Rectal smooth muscle tissue (tissue), 1 donor: ENCODE results near the gene SPX.

Source experiments
- H3K27ac ChIP-seq: one replicate; pipeline ENCODE4 v1.7.0; 2013; ENCODE audit warnings: low read depth, low read length, inconsistent platforms
- H3K27me3 ChIP-seq: one replicate; pipeline ENCODE4 v1.7.0; 2013; ENCODE audit warnings: low read length; ENCODE audit not compliant: control insufficient read depth, insufficient read depth
- H3K36me3 ChIP-seq: one replicate; pipeline ENCODE4 v1.7.0; 2013; ENCODE audit warnings: low read length; ENCODE audit not compliant: control insufficient read depth, insufficient read depth
- H3K4me1 ChIP-seq: one replicate; pipeline ENCODE4 v1.7.0; 2013; ENCODE audit warnings: low read length; ENCODE audit not compliant: control insufficient read depth, insufficient read depth
- H3K4me3 ChIP-seq: one replicate; pipeline ENCODE4 v1.7.0; 2013; ENCODE audit warnings: low read length
- H3K9ac ChIP-seq: one replicate; pipeline ENCODE4 v1.7.0; 2013; ENCODE audit warnings: low read length

SPX gene, protein sequence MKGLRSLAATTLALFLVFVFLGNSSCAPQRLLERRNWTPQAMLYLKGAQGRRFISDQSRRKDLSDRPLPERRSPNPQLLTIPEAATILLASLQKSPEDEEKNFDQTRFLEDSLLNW

DNA sequence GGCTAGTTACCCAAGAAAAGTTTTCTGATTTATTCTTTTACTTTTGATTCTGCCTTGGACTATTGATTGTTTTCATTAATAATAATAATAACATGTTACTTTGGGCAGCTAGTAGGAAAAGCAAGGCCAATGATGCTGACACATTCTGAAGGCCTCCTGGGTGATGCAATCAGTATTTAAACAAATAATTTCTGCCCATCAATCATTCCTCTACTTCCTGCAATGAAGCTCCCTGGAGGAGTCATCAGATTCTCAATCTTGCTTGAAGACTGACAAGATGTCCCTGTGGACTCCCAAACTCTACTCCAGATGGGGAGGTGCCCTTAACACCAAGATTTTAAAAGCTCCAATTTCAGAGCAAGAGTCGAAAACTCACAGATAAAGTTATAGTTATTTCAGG, at the start of gene SPX:
Gene SPX, plus strand, starts transcription at position 244 of the 400 bp plus-strand sequence. CDS start 177 bp downstream, outside the sequence.
- Histone ChIP-seq H3K27me3 (no peaks in the 10 kb centered on the region), H3K36me3 (no peaks in the 10 kb centered on the region), H3K27ac (no peak within 1 kb of the TSS), H3K4me1 (no peaks in the 10 kb centered on the region), H3K4me3 (peak within 1 kb of the TSS; percentile 79), H3K9ac (no peak within 1 kb of the TSS)

GRCh38 chr12:21476949-21477348, 49.1 kb upstream of the SPX start:
- Histone ChIP-seq H3K4me3 (no peak overlapping the region), H3K36me3 (peaks cover 13% of the 10 kb centered on the region), H3K9ac (no peak overlapping the region), H3K27me3 (no peaks in the 10 kb centered on the region), H3K4me1 (no peaks in the 10 kb centered on the region), H3K27ac (no peak overlapping the region)

DNA sequence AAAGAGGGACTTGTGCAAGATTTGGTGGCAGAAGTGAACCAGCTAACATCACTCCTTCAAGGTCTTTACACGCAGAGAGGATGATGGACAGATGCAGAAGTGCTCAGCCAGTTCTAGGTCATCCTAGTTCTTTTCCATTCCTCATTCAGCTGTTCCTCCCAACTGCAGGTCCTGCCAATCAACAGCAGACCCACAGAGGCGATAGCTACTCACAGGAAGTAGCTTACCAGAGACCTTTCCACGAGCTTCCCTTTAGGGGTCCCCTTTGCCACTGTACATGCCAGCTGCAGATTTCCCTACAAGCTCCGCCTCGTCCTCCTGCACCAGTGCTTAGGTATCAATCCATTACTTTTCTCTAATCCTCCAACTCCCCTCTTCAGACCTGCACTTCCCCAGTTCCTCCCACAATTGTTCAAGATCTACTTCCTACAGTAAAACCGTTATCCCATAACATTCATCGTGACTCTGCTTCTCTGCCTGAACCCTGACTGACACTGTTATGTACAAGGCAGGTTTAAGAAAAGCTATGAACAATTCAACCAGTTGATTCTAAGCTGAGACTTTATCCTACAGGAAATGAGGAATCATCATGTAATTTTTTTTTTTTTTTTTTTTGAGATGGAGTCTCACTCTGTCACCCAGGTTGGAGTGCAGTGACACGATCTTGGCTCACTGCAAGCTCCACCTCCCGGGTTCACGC, 47.2 kb upstream of the SPX start:
- no peaks in the 10 kb centered on the region for H3K4me1 ChIP-seq
- no peaks in the 10 kb centered on the region for H3K27me3 ChIP-seq
- no peak overlapping the region for H3K27ac ChIP-seq
- H3K36me3 ChIP-seq: peaks cover 13% of the 10 kb centered on the region
- no peak overlapping the region for H3K4me3 ChIP-seq
- H3K9ac ChIP-seq: no peak overlapping the region

- peaks cover 7% of the 10 kb centered on the region for H3K36me3 ChIP-seq
- no peak overlapping the region for H3K27ac ChIP-seq
- no peaks in the 10 kb centered on the region for H3K4me1 ChIP-seq
- H3K4me3 ChIP-seq: no peak overlapping the region
- H3K9ac ChIP-seq: no peak overlapping the region
- no peaks in the 10 kb centered on the region for H3K27me3 ChIP-seq
Measured at GRCh38 chr12:21483531-21483930, 42.6 kb upstream of the SPX start.

DNA sequence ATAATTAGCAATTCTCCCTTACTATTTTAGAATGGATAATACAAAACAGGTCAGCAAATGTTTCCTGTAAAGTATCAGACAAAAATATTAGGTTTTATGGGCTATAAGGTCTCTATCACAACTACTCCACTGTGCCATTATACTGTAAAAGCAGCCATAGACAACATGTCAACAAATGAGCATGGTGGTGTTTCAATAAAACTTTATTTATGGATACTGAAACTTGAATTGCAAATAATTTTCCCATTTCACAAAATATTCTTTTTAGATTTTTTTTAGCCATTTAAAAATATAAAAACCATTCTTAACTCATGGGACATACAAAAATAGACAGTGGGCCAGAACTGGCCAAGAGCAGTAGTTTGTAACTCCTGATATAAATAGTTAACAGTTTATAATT, 40.1 kb upstream of the SPX start:
- Histone ChIP-seq H3K4me1 (no peaks in the 10 kb centered on the region), H3K27ac (no peak overlapping the region), H3K9ac (no peak overlapping the region), H3K27me3 (no peaks in the 10 kb centered on the region), H3K36me3 (peaks cover 2% of the 10 kb centered on the region), H3K4me3 (no peak overlapping the region)

DNA sequence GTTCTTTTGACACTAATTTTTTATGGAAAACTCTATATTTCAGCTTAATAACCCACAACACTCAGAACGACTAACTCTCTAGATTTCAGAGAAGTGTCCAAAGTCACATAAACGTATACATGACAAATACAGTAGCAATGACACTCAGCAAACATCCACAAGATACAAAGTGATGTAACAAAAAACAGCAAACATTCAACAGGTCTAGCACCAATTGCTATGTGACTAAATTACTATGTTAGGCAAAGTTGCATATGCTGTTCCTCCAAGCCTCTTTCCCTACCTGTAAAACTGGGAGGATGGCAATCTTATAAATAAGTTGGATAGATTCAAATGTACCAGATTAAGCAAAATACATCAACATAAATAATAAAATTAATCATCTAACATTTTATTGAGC, 26.3 kb upstream of the SPX start:
- H3K4me3 ChIP-seq: no peak overlapping the region

DNA sequence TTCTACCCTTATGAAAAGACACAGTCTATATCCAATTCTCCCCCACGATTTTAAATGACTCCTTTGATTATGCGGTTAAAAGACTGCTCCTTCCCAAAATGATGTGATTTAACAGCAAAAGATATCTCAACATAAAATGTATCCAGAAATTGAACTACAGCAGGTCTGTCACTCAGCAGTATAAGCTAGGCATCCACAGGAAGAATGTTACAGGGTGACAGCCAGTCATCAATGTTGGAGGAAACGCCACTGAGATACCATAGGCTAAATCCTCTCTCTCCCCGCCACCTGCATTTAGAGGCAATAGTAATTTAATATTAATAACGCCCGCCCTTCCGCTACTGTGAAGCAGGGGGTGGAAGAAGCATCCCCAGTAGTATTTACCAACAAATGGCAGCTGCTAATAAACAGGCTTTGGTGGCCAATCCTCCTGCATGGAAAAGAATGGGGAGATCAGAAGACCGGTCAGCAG, 25.3 kb upstream of the SPX start:
- Histone ChIP-seq H3K9ac (peak overlapping the region; percentile 25), H3K27ac (peak overlapping the region; percentile 86), H3K27me3 (no peaks in the 10 kb centered on the region), H3K36me3 (peaks cover 13% of the 10 kb centered on the region), H3K4me3 (peak overlapping the region; percentile 92), H3K4me1 (peaks cover 11% of the 10 kb centered on the region)

More for the DNA sequence above, 26.3 kb upstream of the SPX start:
- H3K27ac ChIP-seq: no peak overlapping the region
- H3K36me3 ChIP-seq: peaks cover 16% of the 10 kb centered on the region
- H3K9ac ChIP-seq: no peak overlapping the region
- H3K4me1 ChIP-seq: peaks cover 11% of the 10 kb centered on the region
- no peaks in the 10 kb centered on the region for H3K27me3 ChIP-seq

- Histone ChIP-seq H3K9ac (peak within 1 kb of the TSS; percentile 90), H3K4me3 (peak within 1 kb of the TSS; percentile 92), H3K36me3 (peaks cover 12% of the 10 kb centered on the region), H3K27me3 (no peaks in the 10 kb centered on the region), H3K4me1 (peaks cover 11% of the 10 kb centered on the region), H3K27ac (peak within 1 kb of the TSS; percentile 86)
Measured at GRCh38 chr12:21501258-21502163, 24.6 kb upstream of the SPX start, which contains the start of the genes GOLT1B and RECQL. Gene GOLT1B, plus strand, starts transcription at chr12:21501789. Its CDS starts 135 bp downstream, at chr12:21501924. Gene RECQL, minus strand, starts transcription at chr12:21501635. Its CDS starts 2,065 bp downstream, at chr12:21499570.

DNA sequence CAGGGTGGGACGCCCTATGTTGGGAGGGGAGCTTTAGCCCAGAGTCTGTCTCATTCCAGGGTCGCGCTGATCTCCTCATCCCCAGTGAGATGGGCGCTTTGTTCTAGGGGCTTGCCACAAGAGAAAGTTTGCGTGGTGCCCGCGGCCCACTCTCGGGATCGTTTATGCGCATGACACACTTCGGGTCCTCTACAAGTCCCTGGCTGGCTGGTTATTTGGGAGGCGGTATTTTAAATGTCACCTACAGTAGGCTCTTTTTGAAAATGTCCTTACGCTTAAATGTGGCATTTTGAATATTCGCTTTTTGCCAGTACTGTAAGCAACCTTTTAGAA, 24.0 kb upstream of the SPX start:
- peaks cover 6% of the 10 kb centered on the region for H3K36me3 ChIP-seq
- H3K27ac ChIP-seq: peak overlapping the region; percentile 72
- peak overlapping the region; percentile 90 for H3K9ac ChIP-seq
- peaks cover 11% of the 10 kb centered on the region for H3K4me1 ChIP-seq
- no peaks in the 10 kb centered on the region for H3K27me3 ChIP-seq
- peak overlapping the region; percentile 92 for H3K4me3 ChIP-seq

DNA sequence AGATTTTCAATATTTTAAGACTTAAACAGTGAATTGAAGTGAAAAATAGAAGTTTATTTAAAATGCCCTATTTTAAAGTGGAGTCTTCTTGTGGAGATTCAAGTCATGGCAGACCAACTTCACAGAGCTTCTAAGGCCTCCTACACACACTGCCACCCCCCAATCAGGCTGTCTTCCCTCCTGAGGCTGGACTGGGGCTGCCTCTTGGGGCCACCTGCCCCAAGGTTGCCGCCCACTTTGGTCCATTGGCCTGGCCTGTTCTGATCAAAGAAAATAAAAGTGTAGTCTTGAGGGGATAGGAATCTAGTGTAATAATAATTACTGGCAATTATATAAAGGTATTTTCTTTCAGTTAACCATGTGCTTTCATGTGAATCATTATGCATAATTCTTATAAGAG, 23.2 kb upstream of the SPX start:
- peak overlapping the region; percentile 92 for H3K4me3 ChIP-seq
- peaks cover 11% of the 10 kb centered on the region for H3K4me1 ChIP-seq
- no peak overlapping the region for H3K27ac ChIP-seq
- no peaks in the 10 kb centered on the region for H3K27me3 ChIP-seq
- H3K36me3 ChIP-seq: no peaks in the 10 kb centered on the region
- H3K9ac ChIP-seq: no peak overlapping the region

- Histone ChIP-seq H3K9ac (no peak overlapping the region), H3K4me1 (no peaks in the 10 kb centered on the region), H3K36me3 (peaks cover 3% of the 10 kb centered on the region), H3K27ac (no peak overlapping the region), H3K4me3 (no peak overlapping the region), H3K27me3 (no peaks in the 10 kb centered on the region)
Measured at GRCh38 chr12:21505888-21506287, 20.2 kb upstream of the SPX start.

DNA sequence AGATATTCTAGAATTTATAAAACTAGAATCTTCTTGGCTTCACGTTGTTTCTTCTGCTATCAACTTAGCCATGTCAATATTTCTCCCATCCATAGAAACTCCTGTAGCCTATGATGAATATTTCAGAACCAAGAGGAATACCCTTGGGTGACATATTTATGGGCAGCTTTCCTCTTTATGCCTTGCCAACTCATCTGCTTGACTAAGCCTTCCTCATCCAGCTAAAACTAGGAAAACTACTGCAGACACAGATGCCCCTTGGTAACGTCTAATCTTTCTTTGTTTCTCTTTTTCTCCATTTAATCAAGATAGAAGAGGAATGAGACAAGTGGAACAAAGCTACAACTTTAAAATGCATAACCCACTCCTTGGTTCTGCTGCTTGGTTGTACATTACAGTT, 18.2 kb upstream of the SPX start:
- Histone ChIP-seq H3K4me3 (no peak overlapping the region), H3K36me3 (peaks cover 5% of the 10 kb centered on the region), H3K27me3 (no peaks in the 10 kb centered on the region)

More for the DNA sequence above, 18.2 kb upstream of the SPX start:
- H3K27ac ChIP-seq: no peak overlapping the region
- H3K9ac ChIP-seq: no peak overlapping the region
- no peaks in the 10 kb centered on the region for H3K4me1 ChIP-seq
